ENCODE data around the gene CACNA1I.

The CACNA1I gene

GRCh38 chr22:39610766-39611165 lies 40.2 kb downstream of the CACNA1I start:
- Mint-ChIP-seq H3K9me3 (peaks cover 9% of the 10 kb centered on the region), H3K4me3 (no peak overlapping the region), H3K27ac (no peak overlapping the region), H3K4me1 (ENCODE audit: low read depth) (no peaks in the 10 kb centered on the region), H3K27me3 (peaks cover 48% of the 10 kb centered on the region), H3K36me3 (ENCODE audit: low read depth) (no peaks in the 10 kb centered on the region)
- intact Hi-C loops (cut with micrococcal nuclease): no loop called here

- no peaks in the 10 kb centered on the region for H3K36me3 Mint-ChIP-seq (ENCODE audit: low read depth)
- H3K4me1 Mint-ChIP-seq (ENCODE audit: low read depth): no peaks in the 10 kb centered on the region
- H3K4me3 Mint-ChIP-seq: no peak overlapping the region
- H3K27ac Mint-ChIP-seq: no peak overlapping the region
- H3K9me3 Mint-ChIP-seq: peaks cover 9% of the 10 kb centered on the region
- peaks cover 50% of the 10 kb centered on the region for H3K27me3 Mint-ChIP-seq
- intact Hi-C loops (cut with micrococcal nuclease): no loop called here
Observed at GRCh38 chr22:39611360-39611759, 40.8 kb downstream of the CACNA1I start.

- Mint-ChIP-seq H3K9me3 (peaks cover 9% of the 10 kb centered on the region), H3K4me3 (no peak overlapping the region), H3K4me1 (ENCODE audit: low read depth) (no peaks in the 10 kb centered on the region), H3K36me3 (ENCODE audit: low read depth) (no peaks in the 10 kb centered on the region), H3K27me3 (peaks cover 53% of the 10 kb centered on the region), H3K27ac (no peak overlapping the region)
- intact Hi-C loops (cut with micrococcal nuclease): no loop called here
Observed at GRCh38 chr22:39612811-39613548, 42.4 kb downstream of the CACNA1I start.

- Mint-ChIP-seq H3K36me3 (ENCODE audit: low read depth) (no peaks in the 10 kb centered on the region), H3K4me1 (ENCODE audit: low read depth) (no peaks in the 10 kb centered on the region), H3K27me3 (peaks cover 57% of the 10 kb centered on the region), H3K27ac (no peak overlapping the region), H3K9me3 (peaks cover 9% of the 10 kb centered on the region), H3K4me3 (no peak overlapping the region)
- intact Hi-C loops (cut with micrococcal nuclease): no loop called here
Observed at GRCh38 chr22:39613549-39613921, 43.0 kb downstream of the CACNA1I start.

GRCh38 chr22:39614442-39614841 lies 43.9 kb downstream of the CACNA1I start:
- Mint-ChIP-seq H3K36me3 (ENCODE audit: low read depth) (no peaks in the 10 kb centered on the region), H3K4me3 (no peak overlapping the region), H3K27me3 (peaks cover 57% of the 10 kb centered on the region), H3K9me3 (peaks cover 9% of the 10 kb centered on the region), H3K27ac (no peak overlapping the region), H3K4me1 (ENCODE audit: low read depth) (no peaks in the 10 kb centered on the region)
- intact Hi-C loops (cut with micrococcal nuclease): no loop called here

- H3K4me3 Mint-ChIP-seq: no peak overlapping the region
- H3K36me3 Mint-ChIP-seq (ENCODE audit: low read depth): no peaks in the 10 kb centered on the region
- H3K27ac Mint-ChIP-seq: no peak overlapping the region
- H3K9me3 Mint-ChIP-seq: peaks cover 9% of the 10 kb centered on the region
- intact Hi-C loops (cut with micrococcal nuclease): no loop called here
- H3K4me1 Mint-ChIP-seq (ENCODE audit: low read depth): no peaks in the 10 kb centered on the region
- H3K27me3 Mint-ChIP-seq: peaks cover 45% of the 10 kb centered on the region
Observed at GRCh38 chr22:39616051-39616450, 45.5 kb downstream of the CACNA1I start.

- intact Hi-C loops (cut with micrococcal nuclease): no loop called here
- Mint-ChIP-seq H3K4me3 (no peak overlapping the region), H3K27ac (no peak overlapping the region), H3K9me3 (peaks cover 7% of the 10 kb centered on the region), H3K36me3 (ENCODE audit: low read depth) (no peaks in the 10 kb centered on the region), H3K4me1 (ENCODE audit: low read depth) (no peaks in the 10 kb centered on the region), H3K27me3 (peaks cover 47% of the 10 kb centered on the region)
Observed at GRCh38 chr22:39616781-39617180, 46.2 kb downstream of the CACNA1I start.

- Mint-ChIP-seq H3K36me3 (ENCODE audit: low read depth) (no peaks in the 10 kb centered on the region), H3K4me1 (ENCODE audit: low read depth) (no peaks in the 10 kb centered on the region), H3K27me3 (peaks cover 46% of the 10 kb centered on the region), H3K4me3 (no peak overlapping the region), H3K27ac (no peak overlapping the region), H3K9me3 (peaks cover 2% of the 10 kb centered on the region)
- intact Hi-C loops (cut with micrococcal nuclease): no loop called here
Observed at GRCh38 chr22:39617342-39617741, 46.8 kb downstream of the CACNA1I start.

- no peaks in the 10 kb centered on the region for H3K9me3 Mint-ChIP-seq
- no peak overlapping the region for H3K27ac Mint-ChIP-seq
- intact Hi-C loops (cut with micrococcal nuclease): no loop called here
- H3K4me3 Mint-ChIP-seq: no peak overlapping the region
- no peaks in the 10 kb centered on the region for H3K36me3 Mint-ChIP-seq (ENCODE audit: low read depth)
- no peaks in the 10 kb centered on the region for H3K4me1 Mint-ChIP-seq (ENCODE audit: low read depth)
- H3K27me3 Mint-ChIP-seq: peaks cover 44% of the 10 kb centered on the region
Observed at GRCh38 chr22:39617970-39618757, 47.6 kb downstream of the CACNA1I start.

GRCh38 chr22:39618996-39619530 lies 48.5 kb downstream of the CACNA1I start:
- Mint-ChIP-seq H3K4me3 (no peak overlapping the region), H3K4me1 (ENCODE audit: low read depth) (no peaks in the 10 kb centered on the region), H3K27ac (no peak overlapping the region), H3K9me3 (no peaks in the 10 kb centered on the region), H3K36me3 (ENCODE audit: low read depth) (no peaks in the 10 kb centered on the region), H3K27me3 (peaks cover 44% of the 10 kb centered on the region)
- intact Hi-C loops (cut with micrococcal nuclease): no loop called here

GRCh38 chr22:39620924-39621690 lies 50.6 kb downstream of the CACNA1I start:
- Mint-ChIP-seq H3K36me3 (ENCODE audit: low read depth) (no peaks in the 10 kb centered on the region), H3K4me1 (ENCODE audit: low read depth) (no peaks in the 10 kb centered on the region), H3K27ac (no peak overlapping the region), H3K9me3 (no peaks in the 10 kb centered on the region), H3K4me3 (no peak overlapping the region), H3K27me3 (peaks cover 29% of the 10 kb centered on the region)
- intact Hi-C loops (cut with micrococcal nuclease): no loop called here

- Mint-ChIP-seq H3K4me1 (ENCODE audit: low read depth) (no peaks in the 10 kb centered on the region), H3K27ac (no peak overlapping the region), H3K27me3 (peaks cover 28% of the 10 kb centered on the region), H3K4me3 (no peak overlapping the region), H3K36me3 (ENCODE audit: low read depth) (no peaks in the 10 kb centered on the region), H3K9me3 (no peaks in the 10 kb centered on the region)
- intact Hi-C loops (cut with micrococcal nuclease): loop anchor here (2.0 kb wide), 1 partner anchor 403 kb away; no protein-coding TSS in a partner anchor
Observed at GRCh38 chr22:39621826-39622225, 51.3 kb downstream of the CACNA1I start.

GRCh38 chr22:39622881-39623367 lies 52.4 kb downstream of the CACNA1I start:
- intact Hi-C loops (cut with micrococcal nuclease): loop anchor here (2.0 kb wide), 1 partner anchor 402 kb away; no protein-coding TSS in a partner anchor
- peaks cover 23% of the 10 kb centered on the region for H3K27me3 Mint-ChIP-seq

More at GRCh38 chr22:39622881-39623367, 52.4 kb downstream of the CACNA1I start:
- H3K36me3 Mint-ChIP-seq (ENCODE audit: low read depth): no peaks in the 10 kb centered on the region
- H3K27ac Mint-ChIP-seq: no peak overlapping the region
- H3K9me3 Mint-ChIP-seq: no peaks in the 10 kb centered on the region
- no peak overlapping the region for H3K4me3 Mint-ChIP-seq
- H3K4me1 Mint-ChIP-seq (ENCODE audit: low read depth): no peaks in the 10 kb centered on the region

All from dendritic cell treated with granulocyte-macrophage colony-stimulating factor and Interleukin-4, amounts not matched to agents 40 ng/mL and 50 ng/mL, for 4 days (primary cell).